IMR-90 (cell line): ENCODE measurements around the gene ZBTB24. TPM values are rescaled to one million over a fixed set of nuclear protein-coding genes. Genes with fewer than 3 reads are reported as not detected.

Experiments
- ATAC-seq: fragments of 200-7000 bp; cut with Tn5 transposase; 2 replicates; pipeline ENCODE4 v1.9.1; 2020; ENCODE audit warnings: low read depth, mild to moderate bottlenecking, moderate library complexity
- BruUV-seq: library from RNA; stranded (reverse); fragments of 400-500 nt; replicated peaks from 2 replicates; lab custom pipeline; 2021; lab: Mats Ljungman, UMichigan
- CTCF ChIA-PET: fragments of 300-600 bp; formaldehyde crosslinking; extraction: SDS; loops from one replicate; lab custom pipeline; 2021; ENCODE audit warnings: antibody characterized with exemption; lab: Yijun Ruan, JAX
- POLR2A ChIA-PET: fragments of 300-600 bp; sonication (Branson Sonifier 250); formaldehyde crosslinking; loops from one replicate; lab custom pipeline; 2022; ENCODE audit warnings: antibody characterized with exemption; ENCODE audit not compliant: unreplicated experiment; lab: Charles Lee
- DNase-seq: peaks from one replicate; pipeline ENCODE4 v3.0.0; 2013
- H2AFZ ChIP-seq: replicated peaks from 2 replicates; pipeline ENCODE3; 2013; ENCODE audit warnings: low read length, mild to moderate bottlenecking; ENCODE audit not compliant: poor library complexity
- H2AK5ac ChIP-seq: 2 replicates; pipeline ENCODE4 v1.6.1; 2013; ENCODE audit warnings: low read depth, low read length, inconsistent platforms
- H2AK9ac ChIP-seq: replicated peaks from 2 replicates; pipeline ENCODE3; 2013; ENCODE audit warnings: mild to moderate bottlenecking, low read depth, low read length, moderate library complexity; ENCODE audit not compliant: poor library complexity
- H2BK120ac ChIP-seq: 2 replicates; pipeline ENCODE4 v1.6.1; 2013; ENCODE audit warnings: low read depth, low read length, inconsistent platforms
- H2BK15ac ChIP-seq: 3 replicates; pipeline ENCODE4 v1.6.1; 2013; ENCODE audit warnings: low read depth, low read length, inconsistent platforms
- H2BK20ac ChIP-seq: 2 replicates; pipeline ENCODE4 v1.6.1; 2013; ENCODE audit warnings: low read depth, mild to moderate bottlenecking, inconsistent platforms, low read length, moderate library complexity
- H2BK5ac ChIP-seq: 2 replicates; pipeline ENCODE4 v1.6.1; 2013; ENCODE audit warnings: mild to moderate bottlenecking, low read depth, low read length, inconsistent platforms; ENCODE audit not compliant: poor library complexity, severe bottlenecking
- H3K14ac ChIP-seq: replicated peaks from 2 replicates; pipeline ENCODE4 v1.6.1; 2013; ENCODE audit warnings: low read depth, low read length, inconsistent platforms
- H3K18ac ChIP-seq: 2 replicates; pipeline ENCODE4 v1.6.1; 2013; ENCODE audit warnings: low read depth, low read length, control low read depth
- H3K23ac ChIP-seq: 2 replicates; pipeline ENCODE4 v1.6.1; 2013; ENCODE audit warnings: low read depth, low read length, inconsistent platforms
- H3K27ac ChIP-seq: 2 replicates; pipeline ENCODE4 v1.5.1; 2013; ENCODE audit warnings: mild to moderate bottlenecking, control low read depth, low read length; ENCODE audit not compliant: insufficient read depth
- H3K27me3 ChIP-seq: 2 replicates; pipeline ENCODE4 v1.6.1; 2013; ENCODE audit warnings: low read length; ENCODE audit not compliant: control insufficient read depth, insufficient read depth
- H3K36me3 ChIP-seq: 2 replicates; pipeline ENCODE4 v1.6.1; 2013; ENCODE audit warnings: low read length, mixed read lengths; ENCODE audit not compliant: control insufficient read depth, insufficient read depth
- H3K4ac ChIP-seq: 2 replicates; pipeline ENCODE4 v1.6.1; 2013; ENCODE audit warnings: low read depth, low read length, inconsistent platforms
- H3K4me1 ChIP-seq: 2 replicates; pipeline ENCODE4 v1.6.1; 2013; ENCODE audit warnings: low read length, mixed read lengths; ENCODE audit not compliant: control insufficient read depth, insufficient read depth
- H3K4me2 ChIP-seq: 2 replicates; pipeline ENCODE4 v1.6.1; 2013; ENCODE audit warnings: low read depth, mild to moderate bottlenecking, control low read depth, low read length, moderate library complexity
- H3K4me3 ChIP-seq: 2 replicates; pipeline ENCODE4 v1.5.1; 2013; ENCODE audit warnings: low read depth, mild to moderate bottlenecking, control low read depth, low read length, moderate library complexity; ENCODE audit not compliant: insufficient read depth
- H3K56ac ChIP-seq: 2 replicates; pipeline ENCODE4 v1.6.1; 2013; ENCODE audit warnings: low read length, inconsistent platforms; ENCODE audit not compliant: insufficient read depth; ENCODE audit errors: extremely low read depth
- H3K79me1 ChIP-seq, 2 experiments: 2 replicates each; pipeline ENCODE4 v1.6.1; 2013; ENCODE audit warnings: low read length in 2 of 2, inconsistent platforms in 1 of 2, low read depth in 1 of 2
- H3K9ac ChIP-seq: 2 replicates; pipeline ENCODE4 v1.6.1; 2013; ENCODE audit warnings: low read depth, low read length, control low read depth
- H3K9me1 ChIP-seq: 2 replicates; pipeline ENCODE4 v1.6.1; 2013; ENCODE audit warnings: low read length, inconsistent platforms; ENCODE audit not compliant: insufficient read depth
- H3K9me3 ChIP-seq: 2 replicates; pipeline ENCODE4 v1.6.1; 2013; ENCODE audit warnings: low read length; ENCODE audit not compliant: control insufficient read depth, insufficient read depth
- H4K20me1 ChIP-seq: 2 replicates; pipeline ENCODE4 v1.6.1; 2013; ENCODE audit warnings: low read length, inconsistent platforms; ENCODE audit not compliant: insufficient read depth
- H4K5ac ChIP-seq: 2 replicates; pipeline ENCODE4 v1.6.1; 2013; ENCODE audit warnings: mild to moderate bottlenecking, low read depth, low read length, control low read depth
- H4K8ac ChIP-seq, 2 experiments: 2 replicates each; pipeline ENCODE4 v1.6.1; 2013; ENCODE audit warnings: low read depth in 2 of 2, low read length in 2 of 2, control low read depth in 1 of 2, inconsistent platforms in 1 of 2
- H4K91ac ChIP-seq: 2 replicates; pipeline ENCODE4 v1.6.1; 2013; ENCODE audit warnings: low read depth, low read length, inconsistent platforms; ENCODE audit not compliant: insufficient read depth
- BHLHE40 ChIP-seq: fragments of 150-350 bp; IDR thresholded peaks from 2 replicates; pipeline ENCODE4 v1.6.1; 2016; ENCODE audit warnings: mild to moderate bottlenecking, low read depth, low read length
- CEBPB ChIP-seq: IDR thresholded peaks from 2 replicates; pipeline ENCODE4 v1.6.1; 2012; ENCODE audit warnings: low read depth, low read length, improper control_type of control experiment
- CHD1 ChIP-seq: IDR thresholded peaks from 2 replicates; pipeline ENCODE4 v1.6.1; 2012; ENCODE audit warnings: low read depth, low read length, improper control_type of control experiment
- CTCF ChIP-seq: conservative IDR thresholded peaks from 2 replicates; pipeline ENCODE4 v1.5.1; 2012; ENCODE audit warnings: mild to moderate bottlenecking, low read depth, low read length, improper control_type of control experiment
- ELK1 ChIP-seq: fragments of 150-350 bp; IDR thresholded peaks from 2 replicates; pipeline ENCODE4 v1.6.1; 2016; ENCODE audit warnings: low read depth, mild to moderate bottlenecking, low read length, moderate library complexity, borderline replicate concordance
- FOS ChIP-seq: fragments of 150-350 bp; IDR thresholded peaks from 2 replicates; pipeline ENCODE4 v1.6.1; 2016; ENCODE audit warnings: low read depth, low read length
- MAFK ChIP-seq: IDR thresholded peaks from 2 replicates; pipeline ENCODE4 v1.6.1; 2012; ENCODE audit warnings: low read depth, low read length, improper control_type of control experiment
- MAZ ChIP-seq: IDR thresholded peaks from 2 replicates; pipeline ENCODE4 v1.6.1; 2012; ENCODE audit warnings: low read depth, mild to moderate bottlenecking, low read length, improper control_type of control experiment, moderate library complexity, borderline replicate concordance
- MXI1 ChIP-seq: IDR thresholded peaks from 2 replicates; pipeline ENCODE4 v1.6.1; 2012; ENCODE audit warnings: low read depth, mild to moderate bottlenecking, low read length, moderate library complexity, borderline replicate concordance
- NFE2L2 ChIP-seq: fragments of 150-350 bp; IDR thresholded peaks from 2 replicates; pipeline ENCODE4 v1.6.1; 2016; ENCODE audit warnings: low read depth, mild to moderate bottlenecking, low read length
- POLR2A ChIP-seq: IDR thresholded peaks from 2 replicates; pipeline ENCODE4 v1.6.1; 2012; ENCODE audit warnings: mild to moderate bottlenecking, low read depth, low read length
- RAD21 ChIP-seq: IDR thresholded peaks from 2 replicates; pipeline ENCODE4 v1.6.1; 2012; ENCODE audit warnings: low read length, improper control_type of control experiment
- RCOR1 ChIP-seq: IDR thresholded peaks from 2 replicates; pipeline ENCODE4 v1.6.1; 2012; ENCODE audit warnings: mild to moderate bottlenecking, low read length, improper control_type of control experiment; ENCODE audit not compliant: insufficient replicate concordance
- RFX5 ChIP-seq: IDR thresholded peaks from 2 replicates; pipeline ENCODE4 v1.8.0; 2012; ENCODE audit warnings: low read depth, mild to moderate bottlenecking, low read length, moderate library complexity
- SMC3 ChIP-seq: fragments of 150-350 bp; IDR thresholded peaks from 2 replicates; pipeline ENCODE4 v1.6.1; 2016; ENCODE audit warnings: low read depth, mild to moderate bottlenecking, antibody characterized with exemption, low read length, moderate library complexity
- WGBS, 2 experiments: methylation state at CpG; one replicate each; pipeline versions ENCODE4 v1.1.5 to v1.1.7; 2013; ENCODE audit warnings: missing lambda C conversion rate in 2 of 2; ENCODE audit not compliant: insufficient read length in 1 of 2; ENCODE audit errors: extremely low coverage in 2 of 2; 5-methylcytosine and 5-hydroxymethylcytosine counted together
- dilution Hi-C: fragments of 300-500 bp; cut with HindIII; formaldehyde crosslinking; loops from one replicate; pipeline ENCODE4 v1.14.3; 2018; ENCODE audit warnings: low sequenced_read_pairs; ENCODE audit not compliant: unreplicated experiment
- in situ Hi-C: fragments of 300-500 bp; cut with MboI; formaldehyde crosslinking; loops from 3 replicates; pipeline ENCODE4 v1.14.3; 2019; ENCODE audit warnings: low sequenced_read_pairs, inconsistent platforms, mixed read lengths
- intact Hi-C: fragments of 100-400 bp; cut with micrococcal nuclease; formaldehyde crosslinking; loops from 2 replicates; pipeline ENCODE4 v1.10.0; 2022
- polyA plus RNA-seq, 3 experiments: library from polyadenylated mRNA; depleted of rRNA; stranded (reverse); fragments of >200 nt; gene quantifications; 2 replicates each; pipeline ENCODE4 v1.2.3, GENCODE V29; 2012; ENCODE audit warnings: low replicate concordance in 1 of 3
- total RNA-seq: library from RNA; depleted of rRNA; stranded (reverse); fragments of >200 nt; gene quantifications from 2 replicates; pipeline ENCODE4 v1.2.3, GENCODE V29; 2012
- TF ChIP-seq, protein P1 (sequence below): fragments of 150-350 bp; IDR thresholded peaks from 2 replicates; pipeline ENCODE4 v1.6.1; 2017; ENCODE audit warnings: mild to moderate bottlenecking, antibody characterized with exemption, low read length, low read depth

Gene ZBTB24
- total and polyA plus RNA-seq, 2 of the 4 experiments (the other 2 are of a cell fraction): 2.3 to 7.9 TPM

DNA sequence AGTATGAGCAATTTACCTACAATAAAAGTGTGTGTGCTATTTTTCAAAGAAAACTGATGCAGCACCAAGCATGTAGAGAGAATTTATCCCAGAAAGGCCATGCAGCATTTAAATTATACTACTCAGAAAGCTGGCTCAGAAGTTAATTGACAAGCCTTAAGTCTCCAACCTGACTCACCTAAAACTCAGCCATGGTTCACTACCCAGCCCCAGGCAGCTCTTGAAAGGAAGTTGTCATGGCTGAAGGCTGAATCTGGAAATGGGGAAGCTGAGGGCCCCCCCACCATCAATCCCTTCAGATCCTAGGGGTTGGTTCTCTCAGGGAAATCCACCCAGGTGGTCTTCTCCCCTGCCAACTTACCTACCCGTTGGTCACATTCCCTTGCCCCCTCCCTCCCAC lies 62.3 kb downstream of the ZBTB24 start:
- no peak overlapping the region for H2BK15ac ChIP-seq
- no peak overlapping the region for H2AFZ ChIP-seq
- no peak overlapping the region for H4K91ac ChIP-seq
- no peaks in the 10 kb centered on the region for H4K20me1 ChIP-seq
- no peak overlapping the region for H3K4me2 ChIP-seq
- H3K79me1 ChIP-seq: no peaks in the 10 kb centered on the region
- in situ Hi-C loops (no loop called here), dilution Hi-C loops (no loop called here), intact Hi-C loops (no loop called here)
- H3K4me1 ChIP-seq: no peaks in the 10 kb centered on the region; the same call in 1 of the 2 replicates
- no peak for DNase-seq
- H2BK20ac ChIP-seq: no peak overlapping the region
- H3K9me3 ChIP-seq: no peaks in the 10 kb centered on the region
- ChIA-PET POLR2A (no interaction called here), CTCF (interaction anchor here (0.8 kb wide), 1 partner anchor 23 kb away, joined by 7 read pairs; no protein-coding TSS in a partner anchor)
- no peak overlapping the region for H3K27ac ChIP-seq
- ATAC-seq: no peak
- no peak overlapping the region for H2AK5ac ChIP-seq
- H3K18ac ChIP-seq: no peak overlapping the region
- H3K36me3 ChIP-seq: no peaks in the 10 kb centered on the region
- no peak overlapping the region for H3K23ac ChIP-seq
- H2BK120ac ChIP-seq: no peak overlapping the region
- H4K5ac ChIP-seq: no peak overlapping the region
- no peak for TF ChIP-seq CHD1
- no peak for TF ChIP-seq ELK1
- no peak for TF ChIP-seq CEBPB
- TF ChIP-seq, protein P1, sequence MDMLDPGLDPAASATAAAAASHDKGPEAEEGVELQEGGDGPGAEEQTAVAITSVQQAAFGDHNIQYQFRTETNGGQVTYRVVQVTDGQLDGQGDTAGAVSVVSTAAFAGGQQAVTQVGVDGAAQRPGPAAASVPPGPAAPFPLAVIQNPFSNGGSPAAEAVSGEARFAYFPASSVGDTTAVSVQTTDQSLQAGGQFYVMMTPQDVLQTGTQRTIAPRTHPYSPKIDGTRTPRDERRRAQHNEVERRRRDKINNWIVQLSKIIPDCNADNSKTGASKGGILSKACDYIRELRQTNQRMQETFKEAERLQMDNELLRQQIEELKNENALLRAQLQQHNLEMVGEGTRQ: no peak
- no peak for TF ChIP-seq NFE2L2
- no peak for TF ChIP-seq POLR2A
- TF ChIP-seq MAZ: no peak
- TF ChIP-seq RFX5: no peak
- TF ChIP-seq MAFK: no peak
- no peak for TF ChIP-seq BHLHE40
- no peak for TF ChIP-seq MXI1
- no peak for TF ChIP-seq FOS
- no peak for TF ChIP-seq SMC3
- TF ChIP-seq RCOR1: no peak
- TF ChIP-seq CTCF: no peak
- TF ChIP-seq RAD21: no peak
- H3K56ac ChIP-seq: no peak overlapping the region
- peaks cover 4% of the 10 kb centered on the region for H3K27me3 ChIP-seq
- no peak overlapping the region for H3K14ac ChIP-seq
- no peak overlapping the region for H3K4me3 ChIP-seq
- no peak overlapping the region for H3K9ac ChIP-seq
- H2AK9ac ChIP-seq: no peak overlapping the region
- H3K9me1 ChIP-seq: no peaks in the 10 kb centered on the region
- WGBS, 2 experiments: no CpG with 5 or more reads among the region's 1 CpG
- H2BK5ac ChIP-seq: no peak overlapping the region
- BruUV-seq: no TSS peak
- no peak overlapping the region for H4K8ac ChIP-seq
- no peak overlapping the region for H3K4ac ChIP-seq
